ENCODE results near the gene PTPRN2. TPM values are rescaled to one million over a fixed set of nuclear protein-coding genes. Genes with fewer than 3 reads are reported as not detected.

Gene PTPRN2
- total RNA-seq, 1 experiment from 2014 or later = 2.1 TPM

- ChIA-PET CTCF (no interaction called here), POLR2A (no interaction called here), RAD21 (ENCODE audit: low non-redundant PET in 1 of 2, low total read pairs in 2 of 2, uncharacterized antibody in 2 of 2, unreplicated experiment in 2 of 2) (no interaction called here)
- H3K4me2 ChIP-seq (ENCODE audit: low read length) = no peak overlapping the region
- intact Hi-C loops (cut with micrococcal nuclease) = no loop called here
- no peak overlapping the region for H3K27ac ChIP-seq (ENCODE audit: low read depth, low read length)
- H3K9ac ChIP-seq (ENCODE audit: low read length) = no peak overlapping the region
- no peak overlapping the region for H3K4me3 ChIP-seq (replicated peaks in 1 of 2; ENCODE audit: low read depth in 1 of 2, low read length in 2 of 2)
- no peaks in the 10 kb centered on the region for H3K4me1 ChIP-seq (ENCODE audit: control insufficient read depth in 1 of 2, insufficient read depth in 2 of 2, low read length in 2 of 2)
- no peak for TF ChIP-seq TCF7L2 (IDR thresholded peaks at IDR 0.05; ENCODE audit: borderline replicate concordance, extremely low read depth, insufficient read depth, insufficient read length)
- no peak for TF ChIP-seq SRF (IDR thresholded peaks at IDR 0.05; ENCODE audit: low read depth)
- TF ChIP-seq EZH2phosphoT487 (IDR thresholded peaks at IDR 0.05; ENCODE audit: borderline replicate concordance) = no peak
- no peak for TF ChIP-seq FOSL1 (IDR thresholded peaks at IDR 0.05; ENCODE audit: low read depth)
- no peak for TF ChIP-seq MAX (IDR thresholded peaks at IDR 0.05)
- TF ChIP-seq SP1 (IDR thresholded peaks at IDR 0.05; ENCODE audit: low read depth) = no peak
- TF ChIP-seq EZH2 (IDR thresholded peaks at IDR 0.05) = no peak
- TF ChIP-seq ELF1 (IDR thresholded peaks at IDR 0.05; ENCODE audit: borderline replicate concordance, low read depth) = no peak
- H2AFZ ChIP-seq (ENCODE audit: low read depth, low read length, poor library complexity, severe bottlenecking) = no peak overlapping the region
- H3K9me2 ChIP-seq (ENCODE audit: insufficient read depth) = no peaks in the 10 kb centered on the region
- DNase-seq (ENCODE audit: low read depth, low spot score) (no peak), ATAC-seq (no peak)
- H3K9me3 ChIP-seq (ENCODE audit: control insufficient read depth in 1 of 2, insufficient read depth in 1 of 2, low read depth in 1 of 2, low read length in 2 of 2) = no peaks in the 10 kb centered on the region
- no peaks in the 10 kb centered on the region for H4K20me1 ChIP-seq (ENCODE audit: insufficient read depth)
- H3K36me3 ChIP-seq (ENCODE audit: control insufficient read depth in 1 of 2, insufficient read depth in 2 of 2, low read length in 2 of 2) = no peaks in the 10 kb centered on the region
- BruUV-seq (replicated peaks) = no TSS peak
- peaks cover 9% of the 10 kb centered on the region; the same call in 1 of the 2 replicates for H3K27me3 ChIP-seq (ENCODE audit: insufficient read depth, low read length)
- H3K79me2 ChIP-seq (ENCODE audit: insufficient read depth, low read length) = no peaks in the 10 kb centered on the region
These were observed 874.9 kb downstream of the PTPRN2 start for GRCh38 chr7:157712666-157713235.

DNA sequence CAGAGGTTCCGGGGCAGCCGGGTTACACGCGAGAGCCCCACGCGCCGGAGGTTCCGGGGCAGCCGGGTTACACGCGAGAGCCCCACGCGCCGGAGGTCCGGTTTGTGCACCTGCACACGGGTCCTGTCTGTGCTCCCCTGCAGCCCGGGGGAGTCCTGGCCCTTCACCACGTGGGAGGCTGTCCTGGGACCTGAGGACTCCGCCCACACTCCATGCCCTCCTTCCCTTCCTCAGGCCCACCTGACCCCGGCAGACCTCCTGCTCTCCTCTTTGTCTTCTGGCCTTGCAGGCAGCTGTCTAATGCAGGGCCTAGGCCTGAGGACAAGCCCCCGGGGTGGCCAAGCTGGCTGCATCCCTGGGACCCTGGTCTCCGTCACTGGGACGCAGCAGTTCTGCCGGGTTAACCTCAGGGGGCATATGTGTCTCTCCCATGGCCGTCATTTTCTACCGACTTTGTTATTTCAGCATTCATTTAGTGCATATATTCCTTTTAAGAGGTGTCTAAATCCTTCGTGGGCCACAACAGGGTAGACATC is 876.2 kb downstream of the PTPRN2 start:
- ChIA-PET RAD21 (ENCODE audit: low non-redundant PET in 1 of 2, low total read pairs in 2 of 2, uncharacterized antibody in 2 of 2, unreplicated experiment in 2 of 2) (no interaction called here), CTCF (no interaction called here), POLR2A (no interaction called here)
- no peaks in the 10 kb centered on the region for H3K36me3 ChIP-seq (ENCODE audit: control insufficient read depth in 1 of 2, insufficient read depth in 2 of 2, low read length in 2 of 2)
- no peak overlapping the region for H3K9ac ChIP-seq (ENCODE audit: low read length)
- H3K9me3 ChIP-seq (ENCODE audit: control insufficient read depth in 1 of 2, insufficient read depth in 1 of 2, low read depth in 1 of 2, low read length in 2 of 2) = no peaks in the 10 kb centered on the region
- H3K4me3 ChIP-seq (replicated peaks in 1 of 2; ENCODE audit: low read depth in 1 of 2, low read length in 2 of 2) = no peak overlapping the region
- ATAC-seq (no peak), DNase-seq (ENCODE audit: low read depth, low spot score) (no peak)
- no peak overlapping the region for H3K4me2 ChIP-seq (ENCODE audit: low read length)
- no peaks in the 10 kb centered on the region for H4K20me1 ChIP-seq (ENCODE audit: insufficient read depth)
- H3K27ac ChIP-seq (ENCODE audit: low read depth, low read length) = no peak overlapping the region
- H3K27me3 ChIP-seq (ENCODE audit: insufficient read depth, low read length) = peaks cover 21% of the 10 kb centered on the region
- no peaks in the 10 kb centered on the region for H3K4me1 ChIP-seq (ENCODE audit: control insufficient read depth in 1 of 2, insufficient read depth in 2 of 2, low read length in 2 of 2)
- TF ChIP-seq CBX3 (IDR thresholded peaks at IDR 0.05; ENCODE audit: low read depth) = no peak
- no TSS peak for BruUV-seq (replicated peaks)
- intact Hi-C loops (cut with micrococcal nuclease) = no loop called here
- H3K79me2 ChIP-seq (ENCODE audit: insufficient read depth, low read length) = no peaks in the 10 kb centered on the region
- no peaks in the 10 kb centered on the region for H3K9me2 ChIP-seq (ENCODE audit: insufficient read depth)
- H2AFZ ChIP-seq (ENCODE audit: low read depth, low read length, poor library complexity, severe bottlenecking) = no peak overlapping the region
